HFFc6 (cell line): ENCODE measurements around the gene FUCA1. TPM values are rescaled to one million over a fixed set of nuclear protein-coding genes. Genes with fewer than 3 reads are reported as not detected.
A peak's percentile ranks its signal among the peaks of the same experiment; 100 is the strongest.

ENCODE experiments used
- DNase-seq: peaks from one replicate; pipeline ENCODE4 v3.0.0-alpha.2; 2018
- H3K27ac Mint-ChIP-seq: 2 replicates; pipeline ENCODE4 v1.8.0; 2020; ENCODE audit warnings: mild to moderate bottlenecking, mixed read lengths
- H3K27me3 Mint-ChIP-seq: 2 replicates; pipeline ENCODE4 v1.8.0; 2021; ENCODE audit warnings: mild to moderate bottlenecking, moderate library complexity, mixed read lengths; ENCODE audit not compliant: insufficient read depth
- H3K36me3 Mint-ChIP-seq: 2 replicates; pipeline ENCODE4 v1.8.0; 2021; ENCODE audit warnings: low read depth, mixed read lengths
- H3K4me1 Mint-ChIP-seq: 2 replicates; pipeline ENCODE4 v1.8.0; 2020; ENCODE audit warnings: low read depth, mixed read lengths
- H3K4me3 Mint-ChIP-seq: 2 replicates; pipeline ENCODE4 v1.8.0; 2020; ENCODE audit warnings: mild to moderate bottlenecking, moderate library complexity, mixed read lengths
- H3K9me3 Mint-ChIP-seq: 2 replicates; pipeline ENCODE4 v1.8.0; 2020; ENCODE audit warnings: mild to moderate bottlenecking, mixed read lengths
- total RNA-seq, 6 experiments: library from RNA; stranded (reverse); fragmentation: NEBNext Ultra II Directional; extraction: Animal tissue kit (Norgen Biotek cat#: 25700); gene quantifications; 2 replicates in 1 of 6; 3 replicates in 5 of 6; pipeline ENCODE4 v1.2.3, GENCODE V29; 2021
- TF ChIP-seq, protein P1 (sequence below): fragments of 200-600 bp; sonication (generic); IDR thresholded peaks from 2 replicates; pipeline ENCODE4 v1.5.0; 2021; ENCODE audit warnings: antibody characterized with exemption, mild to moderate bottlenecking

Gene FUCA1
- total RNA-seq, 6 experiments from 2014 or later = 4.1 to 6.7 (median 5.8) TPM

DNA sequence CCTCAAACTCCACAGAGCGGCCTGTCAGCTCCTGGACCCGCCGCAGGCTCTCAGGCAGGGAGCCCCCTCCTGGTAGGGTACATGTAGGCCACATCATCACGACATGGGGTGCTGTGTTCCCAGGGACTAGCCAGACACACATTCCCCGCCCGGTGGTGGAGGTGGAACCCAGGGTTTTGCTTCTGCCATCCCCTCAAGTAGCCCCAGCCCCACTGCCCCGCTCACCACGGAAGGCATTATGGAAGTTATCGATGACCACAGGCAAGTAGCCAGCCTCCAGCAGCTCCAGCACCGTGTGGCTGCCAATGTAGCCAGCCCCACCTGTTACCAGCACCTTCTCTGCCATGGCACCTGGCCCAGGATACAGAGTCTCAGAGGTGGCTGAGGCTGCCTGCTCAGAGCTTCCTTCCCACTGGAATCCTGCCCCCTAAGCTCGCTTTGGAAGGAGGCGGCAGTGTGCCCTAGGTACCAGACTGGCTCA, 69.4 kb downstream of the FUCA1 start:
- no peak overlapping the region for H3K4me3 Mint-ChIP-seq
- no peaks in the 10 kb centered on the region for H3K9me3 Mint-ChIP-seq
- H3K36me3 Mint-ChIP-seq = peaks cover 4% of the 10 kb centered on the region; the same call in 1 of the 2 replicates
- H3K4me1 Mint-ChIP-seq = peaks cover 17% of the 10 kb centered on the region
- H3K27ac Mint-ChIP-seq = peak overlapping the region; percentile 48
- TF ChIP-seq, protein P1, sequence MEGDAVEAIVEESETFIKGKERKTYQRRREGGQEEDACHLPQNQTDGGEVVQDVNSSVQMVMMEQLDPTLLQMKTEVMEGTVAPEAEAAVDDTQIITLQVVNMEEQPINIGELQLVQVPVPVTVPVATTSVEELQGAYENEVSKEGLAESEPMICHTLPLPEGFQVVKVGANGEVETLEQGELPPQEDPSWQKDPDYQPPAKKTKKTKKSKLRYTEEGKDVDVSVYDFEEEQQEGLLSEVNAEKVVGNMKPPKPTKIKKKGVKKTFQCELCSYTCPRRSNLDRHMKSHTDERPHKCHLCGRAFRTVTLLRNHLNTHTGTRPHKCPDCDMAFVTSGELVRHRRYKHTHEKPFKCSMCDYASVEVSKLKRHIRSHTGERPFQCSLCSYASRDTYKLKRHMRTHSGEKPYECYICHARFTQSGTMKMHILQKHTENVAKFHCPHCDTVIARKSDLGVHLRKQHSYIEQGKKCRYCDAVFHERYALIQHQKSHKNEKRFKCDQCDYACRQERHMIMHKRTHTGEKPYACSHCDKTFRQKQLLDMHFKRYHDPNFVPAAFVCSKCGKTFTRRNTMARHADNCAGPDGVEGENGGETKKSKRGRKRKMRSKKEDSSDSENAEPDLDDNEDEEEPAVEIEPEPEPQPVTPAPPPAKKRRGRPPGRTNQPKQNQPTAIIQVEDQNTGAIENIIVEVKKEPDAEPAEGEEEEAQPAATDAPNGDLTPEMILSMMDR = peak; percentile 55; the same call in 1 of the 2 replicates
- H3K27me3 Mint-ChIP-seq = peaks cover 5% of the 10 kb centered on the region
- no peak for DNase-seq

DNA sequence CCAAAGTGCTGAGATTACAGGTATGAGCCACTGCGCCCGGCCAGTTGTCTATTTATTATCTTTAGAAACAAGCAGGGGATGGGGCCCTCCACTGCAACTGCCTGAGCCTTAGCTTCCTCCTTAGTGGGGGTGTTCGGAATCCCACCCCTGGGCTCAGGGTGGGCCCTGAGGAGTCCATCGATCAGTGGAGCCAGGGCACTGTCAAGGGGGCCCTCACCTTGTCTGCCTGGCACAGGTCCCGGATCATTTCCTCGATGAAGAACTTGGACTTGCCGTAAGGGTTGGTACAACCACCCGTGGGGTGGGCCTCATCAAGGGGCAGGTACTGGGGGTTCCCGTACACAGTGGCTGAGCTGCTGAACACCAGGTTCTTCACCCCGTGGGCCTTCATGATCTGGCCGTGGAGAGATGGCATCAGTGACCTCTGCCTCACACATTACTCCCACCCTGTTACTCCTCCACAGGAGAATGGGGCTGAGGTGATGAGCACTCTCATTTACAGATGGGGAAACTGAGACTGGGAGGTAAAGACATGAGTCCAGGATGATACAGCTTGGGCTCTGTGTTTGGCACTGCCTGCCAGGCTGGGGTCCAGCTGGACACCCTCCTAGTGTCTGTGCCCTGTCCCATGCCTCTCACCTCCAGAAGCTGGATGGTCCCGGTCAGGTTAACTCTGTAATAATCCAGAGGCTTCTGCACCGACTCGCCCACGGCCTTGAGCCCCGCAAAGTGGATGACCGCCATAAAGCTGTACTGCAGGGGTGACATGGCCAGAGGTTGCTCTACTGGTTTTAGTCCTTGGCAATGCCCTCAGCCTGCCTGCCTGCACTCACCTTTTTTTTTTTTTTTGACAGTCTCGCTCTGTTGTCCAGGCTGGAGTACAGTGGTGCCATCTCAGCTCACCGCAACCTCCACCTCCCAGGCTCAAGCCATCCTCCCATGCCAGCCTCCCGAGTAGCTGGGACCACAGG, 70.3 kb downstream of the FUCA1 start:
- no peak for DNase-seq
- Mint-ChIP-seq H3K36me3 (peaks cover 4% of the 10 kb centered on the region; the same call in 1 of the 2 replicates), H3K4me3 (no peak overlapping the region), H3K4me1 (peaks cover 17% of the 10 kb centered on the region), H3K27ac (no peak overlapping the region), H3K27me3 (peaks cover 10% of the 10 kb centered on the region; the same call in 1 of the 2 replicates), H3K9me3 (no peaks in the 10 kb centered on the region)
- TF ChIP-seq, protein P1 = no peak

DNA sequence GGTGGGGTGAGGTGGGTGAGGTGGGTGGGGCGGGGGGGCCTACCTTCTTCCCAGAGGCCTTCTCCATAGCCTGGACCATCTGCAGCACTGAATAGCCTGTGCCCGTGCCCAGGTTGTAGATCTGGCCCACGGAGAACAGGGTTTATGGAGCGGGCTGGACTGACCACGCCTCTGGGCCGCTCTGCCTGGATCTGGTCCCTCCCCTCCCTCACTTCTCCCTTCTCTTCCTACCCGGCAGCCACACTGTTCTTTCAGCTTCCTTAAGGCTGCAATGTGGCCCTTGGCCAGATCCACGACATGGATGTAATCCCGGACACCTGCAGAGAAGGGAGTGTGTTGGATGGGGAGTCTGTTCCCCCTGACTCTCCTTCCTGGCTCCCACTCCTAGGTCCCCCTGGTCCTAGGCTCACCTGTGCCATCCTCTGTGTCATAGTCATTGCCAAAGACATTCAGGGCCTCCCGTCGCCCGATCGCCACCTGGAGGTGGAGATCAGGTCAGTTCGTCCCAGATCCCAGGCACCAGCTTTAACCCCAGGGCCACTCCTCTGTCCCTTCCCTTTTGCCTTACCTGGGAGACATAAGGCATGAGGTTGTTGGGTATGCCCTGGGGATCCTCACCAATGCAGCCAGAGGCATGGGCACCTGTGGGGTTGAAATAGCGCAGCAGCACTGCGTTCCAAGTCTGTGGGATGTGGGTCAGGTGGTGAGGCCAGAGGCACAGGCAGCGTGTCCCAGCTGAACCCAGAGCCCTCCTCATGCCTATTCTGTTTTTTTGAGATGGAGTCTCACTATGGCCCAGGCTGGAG, 71.4 kb downstream of the FUCA1 start:
- Mint-ChIP-seq H3K4me3 (no peak overlapping the region), H3K36me3 (peaks cover 4% of the 10 kb centered on the region; the same call in 1 of the 2 replicates), H3K27ac (no peak overlapping the region), H3K4me1 (peaks cover 17% of the 10 kb centered on the region), H3K27me3 (peaks cover 10% of the 10 kb centered on the region; the same call in 1 of the 2 replicates), H3K9me3 (no peaks in the 10 kb centered on the region)
- TF ChIP-seq, protein P1 = no peak
- no peak for DNase-seq

DNA sequence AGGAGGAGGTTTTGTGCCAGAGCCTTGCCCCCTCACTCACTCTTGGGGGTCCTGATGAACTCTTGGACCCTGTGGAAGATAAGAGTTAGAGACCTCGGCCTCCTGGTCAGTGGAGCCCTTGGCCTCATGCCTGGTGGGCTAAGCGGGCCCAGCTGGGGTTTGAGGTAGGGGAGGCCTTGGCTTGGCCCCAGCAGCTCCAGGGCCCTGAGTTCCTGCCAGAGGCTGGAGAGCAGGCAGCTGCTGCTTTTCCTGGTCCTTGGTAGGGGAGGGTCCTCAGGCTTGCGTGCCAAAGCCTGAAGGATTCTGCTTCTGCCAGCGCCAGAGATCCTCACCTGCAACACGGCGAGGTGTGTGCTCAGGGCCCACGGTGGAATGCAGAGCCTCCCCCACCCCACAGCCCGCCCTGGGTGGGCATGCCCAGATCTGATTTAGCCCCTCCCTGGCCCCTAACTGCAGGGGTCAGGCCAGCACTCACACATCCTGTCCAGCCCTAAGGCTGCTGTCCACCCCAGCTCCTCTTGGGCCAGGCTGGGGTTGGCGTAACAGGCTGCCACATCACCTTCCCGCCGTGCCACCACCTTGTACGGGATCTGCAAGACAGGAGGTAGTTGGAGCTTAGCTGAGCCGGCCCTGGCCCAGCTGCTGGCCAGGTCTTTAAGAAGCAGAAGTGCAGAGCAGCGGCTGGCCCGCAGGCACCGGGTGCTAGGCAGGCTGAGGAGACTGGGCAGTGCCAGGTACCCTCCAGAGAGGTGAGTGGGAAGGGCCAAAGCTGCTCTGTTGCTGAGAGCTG, 72.2 kb downstream of the FUCA1 start:
- no peak overlapping the region for H3K27ac Mint-ChIP-seq
- DNase-seq = no peak

More for the DNA sequence above, 72.2 kb downstream of the FUCA1 start:
- Mint-ChIP-seq H3K36me3 (peaks cover 4% of the 10 kb centered on the region; the same call in 1 of the 2 replicates), H3K4me1 (peaks cover 12% of the 10 kb centered on the region), H3K4me3 (no peak overlapping the region), H3K9me3 (no peaks in the 10 kb centered on the region), H3K27me3 (peaks cover 12% of the 10 kb centered on the region; the same call in 1 of the 2 replicates)
- TF ChIP-seq, protein P1 = no peak

Other genes starting within 250 kb of the FUCA1 start
- 1,000 to 10,000 TPM in 3 of 6 experiments, 100 to 1,000 TPM in 3; 866 to 1,109 (median 1,001) TPM for gene RPL11, start 176.5 kb downstream of the FUCA1 start, total RNA-seq
- 10 to 100 TPM; 55.5 to 72.6 (median 59.9) TPM for gene ELOA, start 124.8 kb downstream of the FUCA1 start, total RNA-seq
- gene PITHD1, start 89.9 kb downstream of the FUCA1 start, total RNA-seq = 10 to 100 TPM; 41.8 to 45.7 (median 44.8) TPM
- gene LYPLA2, start 77.1 kb downstream of the FUCA1 start, total RNA-seq = 10 to 100 TPM; 55.7 to 65.0 (median 59.8) TPM
- gene GALE, start 67.5 kb downstream of the FUCA1 start, total RNA-seq = 10 to 100 TPM; 30.9 to 34.6 (median 33.5) TPM
- 10 to 100 TPM; 20.2 to 22.9 (median 21.7) TPM for gene HMGCL, start 42.9 kb downstream of the FUCA1 start, total RNA-seq
- gene CNR2, start 45.1 kb upstream of the FUCA1 start, total RNA-seq = not detected
- 10 to 100 TPM; 59.5 to 76.4 (median 64.0) TPM for gene PNRC2, start 91.5 kb upstream of the FUCA1 start, total RNA-seq
- 100 to 1,000 TPM in 1 of 6 experiments, 10 to 100 TPM in 5; 84.5 to 100 (median 94.8) TPM for gene SRSF10, start 112.0 kb upstream of the FUCA1 start, total RNA-seq
- gene MYOM3, start 243.8 kb upstream of the FUCA1 start, total RNA-seq = under 1 TPM in 3 of 6 experiments, not detected in 3; 0.03 to 0.05 (median 0.05) TPM